MM.1S (cell line): ENCODE data around the gene SYNE1.

Source experiments
- EZH2 ChIP-seq: fragments of 300-600 bp; sonication (generic); optimal IDR thresholded peaks from 2 replicates; pipeline ENCODE3; 2017; ENCODE audit warnings: low read depth, mild to moderate bottlenecking, antibody characterized with exemption, low read length, mixed read lengths
- EZH2phosphoT487 ChIP-seq: fragments of 300-600 bp; sonication (generic); IDR thresholded peaks from 2 replicates; pipeline ENCODE4 v1.6.1; 2018; ENCODE audit warnings: antibody characterized with exemption, low read length
- TF ChIP-seq, protein P1 (sequence below): fragments of 300-600 bp; sonication (generic); IDR thresholded peaks from 2 replicates; pipeline ENCODE4 v1.5.1; 2016; ENCODE audit warnings: antibody characterized with exemption, low read length, mixed read lengths

DNA sequence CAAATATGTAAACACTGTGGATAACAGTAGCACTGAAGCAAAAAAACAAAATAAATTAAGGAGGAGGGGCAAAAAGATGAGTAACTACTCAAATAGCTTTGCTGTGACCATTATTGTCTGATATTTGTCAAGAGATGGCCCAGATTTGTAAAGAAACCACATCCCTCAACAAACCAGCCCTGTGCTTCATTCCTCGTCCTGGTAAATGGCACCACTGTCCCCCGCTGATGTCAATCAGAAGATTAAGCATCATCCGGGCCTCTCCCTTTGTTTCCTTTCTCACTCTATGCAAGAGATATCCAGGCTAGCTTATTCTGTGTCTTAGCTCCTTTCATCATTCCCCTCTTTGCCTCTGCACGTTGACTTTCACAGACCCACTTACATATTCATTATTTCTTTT is 259.0 kb downstream of the SYNE1 start:
- TF ChIP-seq, protein P1, sequence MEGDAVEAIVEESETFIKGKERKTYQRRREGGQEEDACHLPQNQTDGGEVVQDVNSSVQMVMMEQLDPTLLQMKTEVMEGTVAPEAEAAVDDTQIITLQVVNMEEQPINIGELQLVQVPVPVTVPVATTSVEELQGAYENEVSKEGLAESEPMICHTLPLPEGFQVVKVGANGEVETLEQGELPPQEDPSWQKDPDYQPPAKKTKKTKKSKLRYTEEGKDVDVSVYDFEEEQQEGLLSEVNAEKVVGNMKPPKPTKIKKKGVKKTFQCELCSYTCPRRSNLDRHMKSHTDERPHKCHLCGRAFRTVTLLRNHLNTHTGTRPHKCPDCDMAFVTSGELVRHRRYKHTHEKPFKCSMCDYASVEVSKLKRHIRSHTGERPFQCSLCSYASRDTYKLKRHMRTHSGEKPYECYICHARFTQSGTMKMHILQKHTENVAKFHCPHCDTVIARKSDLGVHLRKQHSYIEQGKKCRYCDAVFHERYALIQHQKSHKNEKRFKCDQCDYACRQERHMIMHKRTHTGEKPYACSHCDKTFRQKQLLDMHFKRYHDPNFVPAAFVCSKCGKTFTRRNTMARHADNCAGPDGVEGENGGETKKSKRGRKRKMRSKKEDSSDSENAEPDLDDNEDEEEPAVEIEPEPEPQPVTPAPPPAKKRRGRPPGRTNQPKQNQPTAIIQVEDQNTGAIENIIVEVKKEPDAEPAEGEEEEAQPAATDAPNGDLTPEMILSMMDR, result no peak
- TF ChIP-seq EZH2, result no peak
- no peak for TF ChIP-seq EZH2phosphoT487
